Activated naive CD8-positive, alpha-beta T cell (primary cell): ENCODE measurements around the gene PRSS12.
A peak's percentile ranks its signal among the peaks of the same experiment; 100 is the strongest.

ENCODE experiments used
- H3K27ac Mint-ChIP-seq: one replicate; pipeline ENCODE4 v1.8.0; 2021; ENCODE audit warnings: mixed read lengths
- H3K27me3 Mint-ChIP-seq: one replicate; pipeline ENCODE4 v1.8.0; 2021; ENCODE audit warnings: mixed read lengths
- H3K36me3 Mint-ChIP-seq: one replicate; pipeline ENCODE4 v1.8.0; 2021; ENCODE audit warnings: mixed read lengths
- H3K4me1 Mint-ChIP-seq: one replicate; pipeline ENCODE4 v1.8.0; 2021; ENCODE audit warnings: low read depth, mixed read lengths
- H3K4me3 Mint-ChIP-seq: one replicate; pipeline ENCODE4 v1.8.0; 2021; ENCODE audit warnings: mild to moderate bottlenecking, mixed read lengths
- H3K9me3 Mint-ChIP-seq: one replicate; pipeline ENCODE4 v1.8.0; 2021; ENCODE audit warnings: low read depth, mixed read lengths

PRSS12 gene

GRCh38 chr4:118372251-118372650 lies 19.4 kb upstream of the PRSS12 start:
- H3K4me3 Mint-ChIP-seq: no peak overlapping the region
- H3K36me3 Mint-ChIP-seq: no peaks in the 10 kb centered on the region
- H3K4me1 Mint-ChIP-seq: no peaks in the 10 kb centered on the region
- H3K27me3 Mint-ChIP-seq: peaks cover 9% of the 10 kb centered on the region
- no peak overlapping the region for H3K27ac Mint-ChIP-seq
- no peaks in the 10 kb centered on the region for H3K9me3 Mint-ChIP-seq

GRCh38 chr4:118369231-118369630 lies 16.4 kb upstream of the PRSS12 start:
- Mint-ChIP-seq H3K9me3 (no peaks in the 10 kb centered on the region), H3K4me3 (no peak overlapping the region), H3K27ac (no peak overlapping the region), H3K36me3 (no peaks in the 10 kb centered on the region), H3K27me3 (peaks cover 11% of the 10 kb centered on the region), H3K4me1 (no peaks in the 10 kb centered on the region)

DNA sequence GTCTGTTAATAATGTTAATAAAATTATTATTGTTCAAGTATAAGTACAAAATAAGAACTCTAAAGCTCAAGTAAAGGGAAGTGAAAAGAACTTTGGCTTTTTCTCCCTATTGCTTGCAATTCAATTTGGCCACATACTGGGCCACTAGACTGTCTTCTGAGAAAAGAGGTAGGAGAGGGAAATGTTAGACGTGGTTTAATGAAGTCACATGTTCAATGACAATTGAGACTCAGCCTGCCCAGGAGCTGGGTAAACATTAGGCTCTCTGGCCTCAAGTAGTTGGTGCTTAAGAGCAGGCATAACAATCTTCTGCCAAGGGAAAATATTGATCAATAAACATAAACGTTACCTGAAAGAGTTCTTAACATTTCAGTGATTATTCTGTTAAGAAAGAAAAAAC lies 15.1 kb upstream of the PRSS12 start:
- no peaks in the 10 kb centered on the region for H3K4me1 Mint-ChIP-seq
- H3K27me3 Mint-ChIP-seq: peaks cover 12% of the 10 kb centered on the region
- no peak overlapping the region for H3K27ac Mint-ChIP-seq
- no peaks in the 10 kb centered on the region for H3K9me3 Mint-ChIP-seq
- no peak overlapping the region for H3K4me3 Mint-ChIP-seq
- H3K36me3 Mint-ChIP-seq: no peaks in the 10 kb centered on the region

DNA sequence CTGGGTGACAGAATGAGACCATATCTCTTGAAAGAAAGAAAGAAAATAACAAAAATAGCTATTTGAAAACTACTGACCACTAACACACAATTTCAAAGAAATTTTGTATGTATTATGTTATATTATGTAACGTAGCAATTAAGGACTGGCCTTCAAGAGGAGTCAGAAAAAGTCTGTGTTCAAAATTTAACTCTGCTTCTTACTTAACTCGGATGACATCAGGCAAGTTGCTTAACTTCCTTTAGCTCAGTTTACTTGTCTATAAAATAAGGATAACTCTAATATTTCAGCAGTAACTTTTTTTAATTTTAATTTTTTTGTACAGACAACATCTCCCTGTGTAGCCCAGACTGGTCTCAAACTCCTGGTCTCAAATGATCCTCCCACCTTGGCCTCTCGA lies 14.6 kb upstream of the PRSS12 start:
- Mint-ChIP-seq H3K36me3 (no peaks in the 10 kb centered on the region), H3K27me3 (peaks cover 15% of the 10 kb centered on the region), H3K4me1 (no peaks in the 10 kb centered on the region), H3K27ac (no peak overlapping the region), H3K9me3 (no peaks in the 10 kb centered on the region), H3K4me3 (no peak overlapping the region)

DNA sequence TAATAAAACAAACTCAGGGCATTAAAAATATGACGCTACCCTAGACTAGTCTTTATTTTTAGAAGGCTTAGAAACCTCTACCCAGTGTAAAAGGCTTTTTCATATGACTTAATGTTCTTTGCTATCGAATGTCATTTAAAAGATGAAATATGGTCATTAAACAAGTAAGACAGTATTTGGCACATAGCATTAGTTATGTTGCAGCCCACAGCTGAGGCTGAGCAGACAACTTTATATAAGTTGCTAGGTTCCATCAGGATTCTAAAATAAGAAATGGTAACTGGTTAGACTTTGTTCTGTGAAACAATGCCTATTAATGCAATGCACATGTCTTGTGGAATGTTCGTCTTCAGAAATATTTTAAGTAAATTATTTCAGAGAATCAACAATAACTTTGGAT lies 10.4 kb upstream of the PRSS12 start:
- Mint-ChIP-seq H3K27ac (no peak overlapping the region), H3K36me3 (no peaks in the 10 kb centered on the region), H3K9me3 (no peaks in the 10 kb centered on the region), H3K4me3 (no peak overlapping the region), H3K27me3 (peaks cover 21% of the 10 kb centered on the region), H3K4me1 (no peaks in the 10 kb centered on the region)

- no peaks in the 10 kb centered on the region for H3K36me3 Mint-ChIP-seq
- no peak overlapping the region for H3K4me3 Mint-ChIP-seq
- H3K27ac Mint-ChIP-seq: no peak overlapping the region
- H3K9me3 Mint-ChIP-seq: no peaks in the 10 kb centered on the region
- no peaks in the 10 kb centered on the region for H3K4me1 Mint-ChIP-seq
- peaks cover 28% of the 10 kb centered on the region for H3K27me3 Mint-ChIP-seq
These were observed 8.4 kb upstream of the PRSS12 start for GRCh38 chr4:118361192-118361591.

- no peaks in the 10 kb centered on the region for H3K4me1 Mint-ChIP-seq
- H3K27ac Mint-ChIP-seq: no peak overlapping the region
- no peaks in the 10 kb centered on the region for H3K36me3 Mint-ChIP-seq
- H3K27me3 Mint-ChIP-seq: peaks cover 36% of the 10 kb centered on the region
- H3K4me3 Mint-ChIP-seq: no peak overlapping the region
- H3K9me3 Mint-ChIP-seq: no peaks in the 10 kb centered on the region
These were observed 7.3 kb upstream of the PRSS12 start for GRCh38 chr4:118360106-118360505.

DNA sequence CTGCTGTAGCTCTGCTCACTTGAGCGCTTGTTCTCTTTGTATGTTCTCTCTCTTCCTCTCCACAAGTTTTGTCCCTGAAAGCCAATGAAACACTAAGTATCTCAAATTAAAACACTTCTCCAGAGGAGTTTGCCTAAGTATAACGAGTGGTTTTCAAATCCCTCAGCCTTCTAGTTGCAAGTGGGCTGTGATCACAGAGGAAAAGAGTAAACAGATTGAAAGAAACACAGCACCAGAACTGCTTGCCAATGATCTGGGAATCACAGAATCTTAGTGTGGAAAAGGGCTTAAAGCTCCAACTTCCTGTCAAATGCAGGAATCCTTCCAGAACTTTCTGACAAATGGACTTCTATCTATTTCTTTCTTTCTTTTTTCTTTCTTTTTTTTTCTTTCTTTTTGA lies 4.8 kb upstream of the PRSS12 start:
- peaks cover 48% of the 10 kb centered on the region for H3K27me3 Mint-ChIP-seq
- no peak overlapping the region for H3K27ac Mint-ChIP-seq
- no peaks in the 10 kb centered on the region for H3K36me3 Mint-ChIP-seq
- no peak overlapping the region for H3K4me3 Mint-ChIP-seq
- H3K4me1 Mint-ChIP-seq: peaks cover 7% of the 10 kb centered on the region
- no peaks in the 10 kb centered on the region for H3K9me3 Mint-ChIP-seq

DNA sequence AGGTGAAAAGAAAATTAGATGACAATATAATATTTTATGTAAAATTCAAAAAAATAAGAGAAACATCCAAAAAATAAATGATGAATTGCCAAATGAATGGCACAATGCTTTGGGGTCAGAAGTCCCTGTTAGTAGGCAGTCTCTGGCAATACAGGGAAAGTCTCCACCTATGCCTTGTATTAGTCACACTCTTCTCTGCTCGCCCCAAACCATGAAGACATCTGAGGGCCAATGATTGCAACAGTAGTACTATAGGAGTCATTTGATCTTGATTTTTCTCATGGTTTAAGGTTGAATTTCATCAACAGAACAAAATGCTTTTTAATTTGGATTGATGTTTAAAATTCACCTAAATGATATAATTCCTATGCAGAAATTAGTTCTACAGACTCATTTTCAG lies 3.9 kb upstream of the PRSS12 start:
- H3K4me3 Mint-ChIP-seq: no peak overlapping the region

DNA sequence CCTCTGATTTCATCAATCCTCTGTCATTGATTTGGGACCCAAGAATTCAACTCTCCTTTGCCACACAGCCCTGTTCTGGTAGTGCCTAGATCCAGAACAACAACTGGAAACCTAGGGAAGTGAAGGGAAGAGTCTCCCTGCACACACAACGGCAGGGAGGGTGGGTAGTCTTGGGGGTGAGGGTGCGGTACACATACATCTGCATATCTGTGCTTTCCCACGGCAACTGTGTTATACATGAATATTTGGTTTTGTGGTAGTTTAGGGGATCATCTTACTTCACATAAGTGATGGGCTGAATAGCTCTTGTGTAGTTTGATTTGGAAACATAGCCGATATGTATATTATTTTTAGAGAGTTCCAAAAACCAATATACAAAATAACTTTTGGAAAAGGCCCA lies 3.3 kb upstream of the PRSS12 start:
- Mint-ChIP-seq H3K27me3 (peaks cover 49% of the 10 kb centered on the region), H3K4me1 (peaks cover 11% of the 10 kb centered on the region), H3K36me3 (no peaks in the 10 kb centered on the region)

More for the DNA sequence above, 3.9 kb upstream of the PRSS12 start:
- no peaks in the 10 kb centered on the region for H3K9me3 Mint-ChIP-seq
- H3K4me1 Mint-ChIP-seq: peaks cover 10% of the 10 kb centered on the region
- peaks cover 45% of the 10 kb centered on the region for H3K27me3 Mint-ChIP-seq
- H3K27ac Mint-ChIP-seq: no peak overlapping the region
- no peaks in the 10 kb centered on the region for H3K36me3 Mint-ChIP-seq

GRCh38 chr4:118354913-118355312 lies 2.1 kb upstream of the PRSS12 start:
- H3K4me1 Mint-ChIP-seq: peaks cover 11% of the 10 kb centered on the region
- peaks cover 51% of the 10 kb centered on the region for H3K27me3 Mint-ChIP-seq
- H3K9me3 Mint-ChIP-seq: no peaks in the 10 kb centered on the region
- H3K36me3 Mint-ChIP-seq: no peaks in the 10 kb centered on the region
- H3K27ac Mint-ChIP-seq: no peak overlapping the region
- no peak overlapping the region for H3K4me3 Mint-ChIP-seq

More for the DNA sequence above, 3.3 kb upstream of the PRSS12 start:
- Mint-ChIP-seq H3K27ac (no peak overlapping the region), H3K9me3 (no peaks in the 10 kb centered on the region), H3K4me3 (no peak overlapping the region)

DNA sequence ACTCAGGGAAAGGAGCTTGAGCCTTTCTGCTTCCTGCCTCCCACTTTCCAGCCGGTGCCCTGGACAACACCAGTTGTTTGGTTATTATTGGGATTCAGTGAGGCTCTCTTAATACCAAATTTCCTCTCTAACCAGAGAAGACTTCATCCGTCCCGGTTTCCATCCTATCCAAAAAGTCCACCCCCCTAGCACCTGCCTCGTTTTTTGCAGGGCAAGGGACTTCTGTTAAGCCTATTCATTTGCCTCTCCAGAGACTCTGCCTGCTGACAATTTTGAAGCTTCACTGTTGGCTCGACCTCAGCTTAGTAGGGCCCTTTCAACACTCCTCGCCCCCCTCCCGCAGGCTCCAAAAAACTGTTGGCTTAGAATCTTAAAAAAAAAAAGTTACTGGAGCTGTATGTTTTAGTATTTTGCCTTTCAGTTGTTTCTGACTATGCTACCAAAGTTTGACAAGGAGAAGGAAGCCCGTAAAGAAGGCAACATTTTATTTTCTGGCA lies 779 bp upstream of the PRSS12 start:
- Mint-ChIP-seq H3K4me3 (peak overlapping the region; percentile 88), H3K27me3 (peaks cover 47% of the 10 kb centered on the region), H3K36me3 (no peaks in the 10 kb centered on the region), H3K27ac (no peak overlapping the region), H3K4me1 (peaks cover 11% of the 10 kb centered on the region), H3K9me3 (no peaks in the 10 kb centered on the region)

GRCh38 chr4:118351851-118352827 lies 664 bp downstream of the PRSS12 start:
- Mint-ChIP-seq H3K36me3 (no peaks in the 10 kb centered on the region), H3K4me1 (peaks cover 11% of the 10 kb centered on the region), H3K27ac (no peak overlapping the region), H3K9me3 (no peaks in the 10 kb centered on the region), H3K27me3 (peaks cover 51% of the 10 kb centered on the region), H3K4me3 (peak overlapping the region; percentile 76)

- H3K27ac Mint-ChIP-seq: no peak overlapping the region
- no peaks in the 10 kb centered on the region for H3K9me3 Mint-ChIP-seq
- peaks cover 11% of the 10 kb centered on the region for H3K4me1 Mint-ChIP-seq
- H3K4me3 Mint-ChIP-seq: no peak overlapping the region
- H3K36me3 Mint-ChIP-seq: no peaks in the 10 kb centered on the region
- H3K27me3 Mint-ChIP-seq: peaks cover 45% of the 10 kb centered on the region
These were observed 1.8 kb downstream of the PRSS12 start for GRCh38 chr4:118350961-118351360.

DNA sequence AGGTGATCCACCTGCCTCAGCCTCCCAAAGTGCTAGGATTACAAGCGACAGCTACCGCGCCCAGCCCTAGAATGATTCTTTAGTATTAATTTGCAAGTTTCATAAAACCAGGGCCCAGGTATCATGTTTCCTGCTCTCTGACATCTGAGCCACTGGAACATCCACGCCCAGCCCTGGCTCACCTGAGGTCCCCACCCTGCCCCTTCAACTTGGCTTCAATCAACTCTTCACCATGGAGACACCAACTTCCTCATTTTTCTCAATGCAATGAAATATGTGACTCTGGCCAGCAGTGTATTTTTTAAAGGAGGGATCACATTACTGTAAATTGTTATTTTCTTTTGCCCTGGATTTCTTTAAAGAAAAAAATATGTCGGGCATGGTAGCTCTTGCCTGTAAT lies 3.9 kb downstream of the PRSS12 start:
- Mint-ChIP-seq H3K27me3 (peaks cover 31% of the 10 kb centered on the region), H3K9me3 (no peaks in the 10 kb centered on the region), H3K36me3 (no peaks in the 10 kb centered on the region), H3K4me1 (peaks cover 11% of the 10 kb centered on the region), H3K4me3 (no peak overlapping the region), H3K27ac (no peak overlapping the region)

- H3K27ac Mint-ChIP-seq: no peak overlapping the region
- H3K36me3 Mint-ChIP-seq: no peaks in the 10 kb centered on the region
- no peak overlapping the region for H3K4me3 Mint-ChIP-seq
- peaks cover 23% of the 10 kb centered on the region for H3K27me3 Mint-ChIP-seq
- H3K9me3 Mint-ChIP-seq: no peaks in the 10 kb centered on the region
- no peaks in the 10 kb centered on the region for H3K4me1 Mint-ChIP-seq
These were observed 6.3 kb downstream of the PRSS12 start for GRCh38 chr4:118346495-118346894.
